Dedifferentiated amniotic fluid mesenchymal stem cell (primary cell): ENCODE data around the gene TRAPPC1.

ENCODE experiments used
- DNase-seq: peaks from one replicate; pipeline ENCODE4 v3.0.0-alpha.2; 2016; ENCODE audit errors: extremely low spot score

TRAPPC1 gene

DNA sequence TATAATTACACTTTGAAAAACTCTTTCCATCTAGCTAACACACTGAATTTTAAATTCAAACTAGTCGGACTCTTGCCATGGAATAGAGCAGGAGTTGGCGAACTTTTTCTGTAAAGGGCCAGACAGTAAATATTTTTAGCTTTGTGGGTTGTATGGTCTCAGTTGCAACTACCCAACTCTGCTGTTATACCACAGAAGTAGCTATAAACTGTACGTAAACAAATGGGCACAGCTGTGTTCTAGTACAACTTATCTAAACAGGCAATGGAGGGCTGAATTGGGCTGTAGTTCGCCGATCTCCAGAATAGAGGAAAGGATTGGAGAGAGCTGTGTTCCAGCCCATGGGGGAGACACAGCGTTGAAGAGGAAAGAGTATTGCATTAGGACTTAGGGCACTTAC lies 9.0 kb upstream of the TRAPPC1 start:
- no peak for DNase-seq

- DNase-seq = no peak
These were observed 8.3 kb upstream of the TRAPPC1 start for GRCh38 chr17:7940034-7940433.

GRCh38 chr17:7935859-7936258 lies 4.1 kb upstream of the TRAPPC1 start:
- no peak for DNase-seq

DNA sequence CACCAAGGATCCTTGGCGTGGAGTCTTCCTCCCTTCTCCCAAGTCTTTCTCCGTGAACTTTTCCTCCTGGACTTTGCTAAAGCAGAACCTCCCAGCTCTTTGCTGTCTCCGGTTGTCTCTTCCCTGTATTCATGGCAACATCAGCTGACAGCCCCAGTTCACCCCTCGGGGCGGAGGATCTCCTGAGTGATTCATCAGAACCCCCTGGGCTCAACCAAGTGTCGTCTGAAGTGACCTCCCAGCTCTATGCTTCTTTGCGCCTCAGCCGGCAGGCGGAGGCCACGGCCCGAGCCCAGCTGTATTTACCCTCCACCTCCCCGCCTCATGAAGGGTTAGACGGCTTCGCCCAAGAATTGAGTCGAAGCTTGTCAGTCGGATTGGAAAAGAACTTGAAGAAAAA lies 1.2 kb upstream of the TRAPPC1 start:
- DNase-seq = no peak

GRCh38 chr17:7932483-7932891 lies 741 bp upstream of the TRAPPC1 start:
- DNase-seq = no peak

DNA sequence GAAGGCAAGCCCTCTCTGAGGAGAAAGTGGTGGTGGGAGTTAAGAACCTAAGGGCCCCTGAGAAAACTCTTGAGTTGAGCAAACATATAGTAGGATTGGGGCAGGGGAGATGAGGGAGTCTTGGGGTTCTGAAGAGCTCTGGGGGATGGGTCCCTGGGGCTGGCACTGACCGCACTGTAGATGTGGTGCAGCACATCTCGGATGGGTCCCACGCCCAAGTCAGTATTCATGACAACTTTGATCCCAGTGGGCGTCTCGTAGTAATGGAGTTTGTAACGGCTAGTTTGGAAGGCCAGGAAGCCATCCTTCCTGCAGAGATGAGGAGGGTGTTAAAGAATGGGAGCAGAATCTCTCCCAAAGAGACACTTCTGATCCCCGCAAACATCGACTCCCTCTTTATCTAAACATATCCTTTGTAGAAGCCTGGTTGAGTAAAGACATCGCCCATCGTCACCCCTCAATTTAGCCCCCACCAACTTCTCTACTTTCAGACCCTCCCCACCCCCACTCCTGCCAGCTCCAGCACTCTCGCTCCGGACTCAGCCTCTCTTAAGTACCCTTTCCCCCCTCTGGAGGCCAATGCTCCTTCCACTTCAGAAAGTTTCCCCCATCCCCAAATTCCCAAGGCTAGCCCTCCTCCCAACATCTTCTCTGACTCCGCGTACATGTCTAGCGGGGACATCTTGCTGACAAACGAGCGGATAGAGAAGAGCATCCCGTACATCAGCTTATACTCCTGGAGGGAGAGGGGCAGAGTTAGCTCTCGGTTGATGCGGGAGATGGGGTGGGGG lies 710 bp downstream of the TRAPPC1 start:
- no peak for DNase-seq

DNA sequence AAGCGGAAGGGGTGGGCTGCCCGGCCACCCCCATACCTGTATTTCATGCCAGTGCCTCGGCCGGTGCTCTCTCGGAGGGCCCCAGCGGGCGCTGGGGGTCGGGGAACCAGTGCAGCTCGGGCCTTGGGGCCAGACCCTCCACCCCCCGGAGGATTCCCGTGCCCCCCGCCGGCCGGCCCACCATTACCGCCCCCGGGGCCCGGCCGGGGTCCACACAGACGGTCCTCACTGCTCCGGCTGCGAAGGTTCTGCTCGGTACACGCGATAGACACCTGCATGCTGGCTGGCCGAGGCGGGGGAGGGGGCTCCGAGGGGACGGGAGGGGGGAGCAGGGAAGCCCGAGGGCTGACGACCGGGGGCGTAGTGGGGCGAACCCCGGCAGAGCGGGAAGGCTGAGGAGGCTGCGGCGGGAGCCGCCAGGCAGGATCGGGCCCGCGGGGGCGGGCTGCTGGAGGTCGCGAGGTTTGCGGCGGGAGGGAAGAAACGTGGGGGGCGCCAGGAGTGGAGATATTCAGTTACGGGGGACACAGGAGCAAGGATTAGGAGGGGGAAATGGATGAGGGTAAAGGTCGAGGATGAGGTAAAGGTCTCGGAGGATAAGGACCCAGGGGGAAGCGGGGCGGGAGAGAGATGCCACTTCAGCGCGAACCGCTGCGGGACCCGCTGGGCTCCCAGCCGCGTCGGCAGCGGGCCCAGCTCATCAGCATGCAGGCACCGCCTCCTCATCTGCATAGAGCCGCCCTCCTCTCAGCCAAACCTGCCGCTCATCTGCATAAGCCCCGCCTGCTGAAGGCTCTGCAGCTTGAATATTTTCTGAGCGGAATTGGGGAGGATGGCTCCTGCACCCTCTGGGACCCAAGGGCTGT lies 2.4 kb downstream of the TRAPPC1 start, which contains the start of gene KCNAB3:
KCNAB3 (minus strand) TSS at position 699 of the 866 bp plus-strand sequence; CDS start at position 278, 421 bp downstream.
- DNase-seq = peak; percentile 48

- no peak for DNase-seq
These were observed 4.2 kb downstream of the TRAPPC1 start for GRCh38 chr17:7927596-7927995.

GRCh38 chr17:7922845-7923628 lies 8.7 kb downstream of the TRAPPC1 start:
- peak; percentile 47 for DNase-seq

- no peak for DNase-seq
These were observed 9.4 kb downstream of the TRAPPC1 start for GRCh38 chr17:7922269-7922844.

DNA sequence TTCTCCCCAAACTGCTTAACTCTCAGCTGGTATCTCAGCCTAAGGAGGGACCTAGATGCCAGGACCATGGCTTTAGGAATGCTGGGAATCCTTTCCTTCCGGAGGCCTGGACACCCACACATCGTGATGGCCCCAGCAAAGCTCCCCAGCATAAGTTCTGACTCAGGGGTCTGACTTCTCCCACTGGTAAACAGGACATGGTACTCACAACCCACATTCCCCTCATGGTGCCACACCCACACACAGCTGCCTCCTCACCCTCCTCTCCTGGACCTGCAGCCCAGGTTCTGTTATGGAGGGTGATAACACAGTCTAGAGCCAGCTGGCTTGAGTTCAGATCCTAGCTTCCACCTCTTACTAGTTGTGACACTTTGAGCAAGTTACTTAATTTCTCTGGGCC lies 14.9 kb downstream of the TRAPPC1 start:
- DNase-seq = peak; percentile 51

DNA sequence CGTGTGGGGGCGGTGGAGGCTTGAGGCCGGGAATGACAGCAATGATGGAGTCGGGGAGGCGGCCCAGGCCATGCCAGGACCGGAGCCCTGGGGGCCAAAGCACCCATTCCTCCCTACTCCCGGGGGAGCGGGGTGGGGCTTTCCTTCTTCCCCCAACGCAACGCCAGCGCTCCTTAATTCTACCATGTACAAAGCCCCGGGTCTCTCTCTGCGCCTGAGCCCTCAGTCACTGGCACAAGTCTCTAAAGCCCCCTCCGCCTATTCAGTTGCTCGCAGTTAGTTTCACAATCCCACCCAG lies 15.4 kb downstream of the TRAPPC1 start:
- DNase-seq = no peak

DNA sequence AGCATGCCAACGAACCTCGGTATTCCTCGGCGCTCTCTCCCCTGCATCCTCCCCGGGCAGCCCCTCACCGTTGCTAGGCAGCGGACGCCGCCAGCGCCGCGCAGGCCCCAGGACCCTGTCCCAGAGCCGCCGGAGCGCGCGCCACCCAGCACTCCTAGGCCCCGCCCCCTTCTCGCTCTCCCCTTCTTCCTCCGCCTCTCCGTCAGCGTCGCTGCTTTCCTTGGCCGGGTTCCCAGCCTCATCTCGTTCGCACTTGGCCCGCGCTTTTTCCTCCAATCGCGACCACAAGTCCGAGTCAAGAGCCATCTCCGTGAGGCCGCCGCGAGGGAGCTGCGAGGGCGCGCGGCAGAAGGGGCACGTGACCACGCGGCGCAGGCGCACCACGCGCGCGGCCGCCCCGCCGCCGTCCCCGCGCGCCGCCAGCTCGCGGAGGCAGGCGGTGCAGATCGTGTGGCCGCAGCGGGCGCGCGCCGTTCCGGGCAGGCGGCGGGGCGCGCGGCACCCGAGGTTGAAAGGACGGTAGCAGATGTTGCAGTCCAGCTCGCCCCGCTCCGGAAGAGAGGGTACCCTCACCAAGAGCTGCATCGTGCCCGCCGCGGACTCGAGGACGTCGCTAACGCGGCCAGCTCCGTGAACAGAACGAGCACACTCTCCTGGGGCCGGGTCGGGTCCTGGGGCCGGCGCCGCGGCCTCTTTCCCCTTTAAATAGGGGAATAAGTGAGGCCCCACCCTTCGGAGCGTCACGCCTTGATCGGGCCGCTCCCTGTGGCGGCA lies 15.9 kb downstream of the TRAPPC1 start, which contains the start of gene RNF227:
RNF227 (minus strand) TSS at position 679 of the 774 bp plus-strand sequence; CDS start at position 585, 94 bp downstream.
- peak; percentile 95 for DNase-seq

DNA sequence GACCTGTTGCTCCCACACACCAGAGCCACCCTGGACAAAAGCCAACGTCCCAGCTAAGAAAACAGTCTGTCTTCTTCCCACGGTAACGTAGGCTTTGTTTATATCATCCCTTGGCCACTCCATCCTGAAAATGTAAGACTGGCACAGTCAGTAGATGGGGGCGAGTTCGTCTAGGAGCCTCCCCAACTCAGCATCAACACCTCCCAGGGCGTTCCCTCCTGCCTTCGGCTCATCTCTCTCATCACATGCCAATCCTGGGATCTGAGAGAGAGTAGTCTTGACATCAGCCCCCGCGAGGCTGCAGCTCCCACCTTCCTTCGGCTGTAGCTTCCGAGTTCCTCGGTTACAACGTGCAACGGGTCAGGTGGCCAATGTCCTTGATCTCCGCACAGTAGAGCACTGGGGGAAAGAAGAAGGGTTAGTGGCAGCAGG lies 16.6 kb downstream of the TRAPPC1 start:
- no peak for DNase-seq

- DNase-seq = peak; percentile 62
These were observed 18.7 kb downstream of the TRAPPC1 start for GRCh38 chr17:7912927-7913524.

GRCh38 chr17:7911116-7911515 lies 20.6 kb downstream of the TRAPPC1 start:
- DNase-seq = no peak

GRCh38 chr17:7910711-7911110 lies 21.0 kb downstream of the TRAPPC1 start:
- no peak for DNase-seq

- DNase-seq = no peak
These were observed 21.5 kb downstream of the TRAPPC1 start for GRCh38 chr17:7910281-7910680.

DNA sequence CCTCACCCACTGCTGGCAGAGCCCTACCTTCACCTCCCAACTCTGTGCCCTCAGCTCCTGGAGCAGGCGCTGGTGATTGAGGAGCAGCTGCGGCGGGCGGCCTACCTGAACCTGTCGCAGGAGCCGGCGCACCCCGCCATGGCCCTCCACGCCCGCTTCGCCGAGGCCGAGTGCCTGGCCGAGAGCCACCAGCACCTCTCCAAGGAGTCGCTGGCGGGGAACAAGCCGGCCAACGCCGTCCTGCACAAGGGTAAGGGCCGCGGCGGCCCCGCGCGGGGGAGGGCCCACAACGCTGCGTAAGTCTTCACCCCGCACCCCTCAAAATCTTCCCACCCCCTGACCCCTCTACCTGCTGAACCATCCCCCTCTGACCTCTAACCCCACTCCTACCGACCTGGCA lies 22.7 kb downstream of the TRAPPC1 start:
- DNase-seq = no peak
